Liver (tissue), 9 donors: ENCODE results near the gene FBXO24. TPM values are rescaled to one million over a fixed set of nuclear protein-coding genes. Genes with fewer than 3 reads are reported as not detected.

Experiments
- DNase-seq: peaks from one replicate; pipeline ENCODE4 v3.0.0-alpha.2; 2017; ENCODE audit warnings: low spot score
- H3K27ac ChIP-seq, 2 donors: one replicate each; pipeline ENCODE4 v1.7.0; 2013; ENCODE audit warnings: inconsistent platforms in 2 of 2, low read length in 2 of 2, control low read depth in 1 of 2, low read depth in 1 of 2, mild to moderate bottlenecking in 1 of 2
- H3K27me3 ChIP-seq, 4 donors: one replicate each; pipeline versions ENCODE4 v1.6.1 to v1.7.0; 2013; ENCODE audit warnings: low read length in 3 of 4, inconsistent platforms in 1 of 4, mild to moderate bottlenecking in 1 of 4, moderate library complexity in 1 of 4; ENCODE audit not compliant: control insufficient read depth in 4 of 4, insufficient read depth in 4 of 4
- H3K36me3 ChIP-seq, 4 donors: one replicate each; pipeline versions ENCODE4 v1.6.1 to v1.7.0; 2013; ENCODE audit warnings: low read length in 3 of 4, mild to moderate bottlenecking in 3 of 4, low read depth in 1 of 4, moderate library complexity in 1 of 4; ENCODE audit not compliant: control insufficient read depth in 4 of 4, insufficient read depth in 3 of 4
- H3K4me1 ChIP-seq, 4 donors: one replicate each; pipeline versions ENCODE4 v1.6.1 to v1.7.0; 2013; ENCODE audit warnings: low read length in 3 of 4, mild to moderate bottlenecking in 3 of 4, moderate library complexity in 1 of 4; ENCODE audit not compliant: control insufficient read depth in 4 of 4, insufficient read depth in 4 of 4
- H3K4me3 ChIP-seq, 3 donors: one replicate each; pipeline versions ENCODE4 v1.6.1 to v1.7.0; 2013; ENCODE audit warnings: low read length in 3 of 3, control low read depth in 1 of 3, low read depth in 1 of 3, mild to moderate bottlenecking in 1 of 3
- H3K9ac ChIP-seq, 2 donors: one replicate each; pipeline ENCODE4 v1.7.0; 2013; ENCODE audit warnings: low read length in 2 of 2, mild to moderate bottlenecking in 2 of 2, moderate library complexity in 2 of 2, control low read depth in 1 of 2, low read depth in 1 of 2
- H3K9me3 ChIP-seq, 4 donors: one replicate each; pipeline versions ENCODE4 v1.6.1 to v1.7.0; 2013; ENCODE audit warnings: low read length in 3 of 4; ENCODE audit not compliant: control insufficient read depth in 4 of 4
- ATF3 ChIP-seq: IDR thresholded peaks from 2 replicates; pipeline ENCODE4 v1.6.1; 2016; ENCODE audit warnings: antibody characterized with exemption
- CTCF ChIP-seq: fragments of 150-350 bp; IDR thresholded peaks from 2 replicates; pipeline ENCODE4 v1.5.1; 2017; ENCODE audit warnings: improper control_type of control experiment, low read depth, low read length; ENCODE audit not compliant: missing input control
- EGR1 ChIP-seq, 2 donors: IDR thresholded peaks; 2 replicates each; pipeline ENCODE4 v1.6.1; 2016 to 2018; ENCODE audit warnings: antibody characterized with exemption in 2 of 2, low read depth in 2 of 2
- FOXA1 ChIP-seq: IDR thresholded peaks from 2 replicates; pipeline ENCODE4 v1.6.1; 2016; ENCODE audit warnings: antibody characterized with exemption
- FOXA2 ChIP-seq: IDR thresholded peaks from 2 replicates; pipeline ENCODE4 v1.6.1; 2016; ENCODE audit warnings: antibody characterized with exemption
- GABPA ChIP-seq, 2 donors: IDR thresholded peaks in 1 of 2; conservative IDR thresholded peaks in 1 of 2; 2 replicates each; pipeline ENCODE4 v1.6.1; 2016; ENCODE audit warnings: antibody characterized with exemption in 2 of 2, mild to moderate bottlenecking in 1 of 2, moderate library complexity in 1 of 2
- HNF4A ChIP-seq, 2 donors: conservative IDR thresholded peaks; 2 replicates each; pipeline ENCODE4 v1.6.1; 2016; ENCODE audit warnings: antibody characterized with exemption in 2 of 2, mild to moderate bottlenecking in 2 of 2
- HNF4G ChIP-seq: IDR thresholded peaks from 2 replicates; pipeline ENCODE4 v1.6.1; 2016; ENCODE audit warnings: antibody characterized with exemption
- JUND ChIP-seq, 2 donors: IDR thresholded peaks; 2 replicates each; pipeline ENCODE4 v1.6.1; 2016; ENCODE audit warnings: antibody characterized with exemption in 2 of 2
- NR2F2 ChIP-seq: IDR thresholded peaks from 2 replicates; pipeline ENCODE4 v1.6.1; 2016; ENCODE audit warnings: antibody characterized with exemption
- RAD21 ChIP-seq, 2 donors: IDR thresholded peaks; 2 replicates each; pipeline ENCODE4 v1.6.1; 2016; ENCODE audit warnings: antibody characterized with exemption in 2 of 2, mild to moderate bottlenecking in 2 of 2
- REST ChIP-seq: IDR thresholded peaks from 2 replicates; pipeline ENCODE4 v1.6.1; 2016; ENCODE audit warnings: antibody characterized with exemption, mild to moderate bottlenecking
- RXRA ChIP-seq, 2 donors: IDR thresholded peaks; 2 replicates each; pipeline ENCODE4 v1.6.1; 2017 to 2018; ENCODE audit warnings: antibody characterized with exemption in 2 of 2, mild to moderate bottlenecking in 1 of 2
- SP1 ChIP-seq: IDR thresholded peaks from 2 replicates; pipeline ENCODE4 v1.6.1; 2018; ENCODE audit warnings: antibody characterized with exemption, mild to moderate bottlenecking
- TAF1 ChIP-seq: conservative IDR thresholded peaks from 2 replicates; pipeline ENCODE4 v1.6.1; 2016; ENCODE audit warnings: antibody characterized with exemption, mild to moderate bottlenecking
- YY1 ChIP-seq: IDR thresholded peaks from 2 replicates; pipeline ENCODE4 v1.6.1; 2016; ENCODE audit warnings: antibody characterized with exemption, mild to moderate bottlenecking
- ZBTB33 ChIP-seq: IDR thresholded peaks from 2 replicates; pipeline ENCODE4 v1.6.1; 2016; ENCODE audit warnings: antibody characterized with exemption
- WGBS: extraction: QIAGEN DNeasy Blood & Tissue Kit; methylation state at CpG from one replicate; pipeline ENCODE4 v1.1.7; 2013; 5-methylcytosine and 5-hydroxymethylcytosine counted together
- polyA plus RNA-seq, 2 donors: library from polyadenylated mRNA; stranded (reverse) in 1 of 2; unstranded in 1 of 2; fragments of 200-250 nt in 1 of 2; fragments of >200 nt in 1 of 2; fragmentation: Nextera tagmentation in 1 of 2; extraction: Ambion mirVana in 1 of 2; gene quantifications; one replicate each; pipeline versions ENCODE4 v1.2.1 to v1.2.3, GENCODE V29; 2013 to 2015
- total RNA-seq, 2 donors: library from RNA; depleted of rRNA; stranded (reverse); fragments of >200 nt; gene quantifications; one replicate each; pipeline ENCODE4 v1.2.3, GENCODE V29; 2014
- donor health status: healthy.
- donor health status: healthy.
- donor health status: healthy.
- donor health status: healthy.
- donor health status: healthy.

The FBXO24 gene
- total and polyA plus RNA-seq, 4 donors, result 0.25 to 1.3 (median 0.50) TPM

GRCh38 chr7:100588438-100588837, 2.3 kb downstream of the FBXO24 start:
- Histone ChIP-seq H3K27me3 (no peaks in the 10 kb centered on the region), H3K9ac (no peak overlapping the region), H3K27ac (no peak overlapping the region), H3K36me3 (no peaks in the 10 kb centered on the region), H3K9me3 (no peaks in the 10 kb centered on the region), H3K4me1 (peaks cover 0 to 24% (median 15%) of the 10 kb centered on the region in 4 donors), H3K4me3 (no peak overlapping the region)
- no peak for DNase-seq
- no peak for TF ChIP-seq REST
- peak; percentile 39 for TF ChIP-seq CTCF
- TF ChIP-seq RAD21 (IDR thresholded peaks at IDR 0.05), result peak; percentile 54 to 63
- TF ChIP-seq SP1, result no peak
- 78% methylated on average over 1 of the region's 1 CpG for WGBS

- no peak overlapping the region for H3K9ac ChIP-seq
- no peak overlapping the region for H3K27ac ChIP-seq
- H3K27me3 ChIP-seq, result no peaks in the 10 kb centered on the region
- H3K36me3 ChIP-seq, result no peaks in the 10 kb centered on the region
- H3K9me3 ChIP-seq, result no peaks in the 10 kb centered on the region
- H3K4me1 ChIP-seq, result peaks cover 0 to 17% (median 11%) of the 10 kb centered on the region in 4 donors
- DNase-seq, result no peak
- 67% methylated on average over 7 of the region's 7 CpGs for WGBS
- no peak overlapping the region for H3K4me3 ChIP-seq
- TF ChIP-seq FOXA2 (no peak), CTCF (no peak), RAD21 (IDR thresholded peaks at IDR 0.05) (no peak), RXRA (IDR thresholded peaks at IDR 0.05) (no peak), FOXA1 (no peak), ATF3 (no peak), GABPA (IDR thresholded peaks at IDR 0.05 in 1 of 2, conservative IDR thresholded peaks at IDR 0.05 in 1 of 2) (no peak), HNF4A (conservative IDR thresholded peaks at IDR 0.05) (no peak), TAF1 (no peak), HNF4G (no peak), JUND (IDR thresholded peaks at IDR 0.05) (no peak), SP1 (no peak), NR2F2 (no peak), REST (no peak), ZBTB33 (no peak), EGR1 (IDR thresholded peaks at IDR 0.05; ENCODE audit: low read depth in 2 of 2) (no peak), YY1 (no peak)
Measured at GRCh38 chr7:100589341-100589947, 3.3 kb downstream of the FBXO24 start.
